ENCODE data around the gene RBM8A.
"Not testable (repeated sequence)": the region's sequence is repeated elsewhere in the genome, so short reads cannot be mapped to it uniquely, and the experiment has no call there.

RBM8A gene

GRCh38 chr1:145956781-145957442 is 29.6 kb upstream of the RBM8A start:
- DNase-seq (ENCODE audit: low spot score) = no peak

DNA sequence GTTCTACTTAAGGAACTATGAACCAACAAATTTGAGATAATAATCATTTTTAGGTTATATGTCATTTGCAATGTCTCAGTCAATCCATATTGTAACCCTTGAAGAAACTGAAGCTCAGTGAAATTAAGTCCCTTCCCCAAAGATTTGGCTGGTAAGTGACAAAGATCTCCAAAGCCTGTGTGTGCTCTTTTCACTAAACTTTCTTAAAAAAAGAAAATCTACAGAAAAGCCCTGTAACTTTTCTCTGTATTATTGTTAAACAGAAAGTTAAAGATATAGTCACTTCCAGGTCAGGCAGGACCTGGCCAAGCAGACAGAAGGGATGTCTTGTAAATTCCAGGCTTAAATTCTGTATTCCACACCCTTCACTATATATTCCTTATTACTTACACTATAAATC is 29.1 kb upstream of the RBM8A start:
- DNase-seq (ENCODE audit: low spot score) = no peak

DNA sequence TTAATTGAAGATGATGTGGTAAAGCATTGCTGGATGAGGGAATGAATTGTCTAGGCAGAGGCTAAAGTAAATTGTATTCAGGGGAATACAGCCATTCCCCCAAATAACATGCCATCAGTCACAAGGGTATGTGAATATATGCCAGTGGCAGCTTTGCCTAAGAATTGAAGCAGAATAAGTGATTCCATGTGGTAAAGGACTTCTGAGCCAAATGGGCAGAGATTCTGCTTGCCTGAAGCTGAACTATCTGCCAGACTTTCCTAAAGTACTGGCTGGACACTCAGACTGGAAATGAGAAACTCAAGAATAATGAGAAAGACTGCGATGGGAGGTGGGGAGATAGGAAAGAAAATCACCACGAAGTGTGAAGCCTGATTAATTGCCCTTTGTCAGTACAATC is 28.2 kb upstream of the RBM8A start:
- no peak for DNase-seq (ENCODE audit: low spot score)

- no peak for DNase-seq (ENCODE audit: low spot score)
Measured at GRCh38 chr1:145953861-145954260, 26.6 kb upstream of the RBM8A start.

GRCh38 chr1:145952903-145953302 is 25.6 kb upstream of the RBM8A start:
- DNase-seq (ENCODE audit: low spot score) = no peak

DNA sequence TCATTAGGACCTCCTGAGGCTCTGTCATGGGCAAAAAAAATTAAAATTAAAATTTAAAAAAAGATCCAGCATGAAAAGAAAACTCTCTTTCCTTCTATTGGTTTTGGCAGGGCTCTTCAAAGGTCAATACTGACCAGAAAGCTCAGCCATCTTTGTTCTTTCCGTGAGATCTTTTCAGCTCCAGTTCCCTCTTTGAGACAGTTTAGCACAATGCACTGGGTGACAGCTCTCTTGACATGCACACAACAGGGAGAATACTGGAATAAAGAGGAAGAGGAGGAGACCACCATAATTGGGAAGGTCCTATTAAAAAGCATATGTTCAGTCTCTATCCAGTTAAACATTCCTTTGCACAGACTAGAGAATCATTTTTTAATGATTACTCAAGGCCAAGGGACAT is 24.2 kb upstream of the RBM8A start:
- no peak for DNase-seq (ENCODE audit: low spot score)

GRCh38 chr1:145949219-145949618 is 21.9 kb upstream of the RBM8A start:
- no peak for DNase-seq (ENCODE audit: low spot score)

DNA sequence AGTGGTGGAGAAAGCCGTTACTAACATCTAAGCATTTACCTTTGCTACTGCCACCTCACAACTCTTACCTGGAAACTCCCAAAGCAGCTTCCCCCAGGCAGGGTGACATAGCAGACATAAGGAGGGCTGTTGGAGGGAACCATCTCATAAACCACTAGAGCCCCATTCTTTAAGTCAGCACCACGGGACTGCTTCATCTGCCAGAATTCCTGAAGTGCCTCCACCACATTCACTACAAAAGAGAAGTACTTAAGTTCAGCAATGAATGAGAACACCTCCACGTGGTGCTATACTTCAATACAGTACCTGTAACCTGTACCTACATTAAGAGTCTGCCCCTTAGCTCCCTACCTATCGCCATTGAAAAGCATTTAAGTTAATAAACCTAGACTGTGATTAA is 20.3 kb upstream of the RBM8A start:
- no peak for DNase-seq (ENCODE audit: low spot score)

- DNase-seq (ENCODE audit: low spot score) = no peak
Measured at GRCh38 chr1:145946477-145946986, 19.2 kb upstream of the RBM8A start.

DNA sequence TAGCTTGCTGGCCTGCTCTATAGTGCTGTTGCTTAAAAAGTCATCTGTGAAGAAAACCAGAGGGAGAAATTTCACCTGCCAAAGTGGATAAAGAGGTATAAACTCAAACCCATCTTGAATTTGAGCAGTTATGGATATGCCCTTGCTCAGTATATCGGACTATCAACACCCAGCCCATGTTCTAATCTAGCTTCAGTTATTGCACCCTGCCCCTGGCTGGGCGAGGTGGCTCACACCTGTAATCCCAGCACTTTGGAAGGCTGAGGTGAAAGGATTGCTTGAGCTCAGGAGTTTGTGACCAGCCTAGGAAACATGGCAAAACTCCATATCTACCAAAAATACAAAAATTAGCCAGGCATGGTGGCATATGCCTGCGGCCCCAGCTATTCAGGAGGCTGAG is 17.2 kb upstream of the RBM8A start:
- DNase-seq (ENCODE audit: low spot score) = no peak

- no peak for DNase-seq (ENCODE audit: low spot score)
Measured at GRCh38 chr1:145942871-145943270, 15.6 kb upstream of the RBM8A start.

- DNase-seq (ENCODE audit: low spot score) = no peak
Measured at GRCh38 chr1:145942405-145942804, 15.1 kb upstream of the RBM8A start.

GRCh38 chr1:145937436-145937835 is 10.2 kb upstream of the RBM8A start:
- DNase-seq (ENCODE audit: low spot score) = no peak

DNA sequence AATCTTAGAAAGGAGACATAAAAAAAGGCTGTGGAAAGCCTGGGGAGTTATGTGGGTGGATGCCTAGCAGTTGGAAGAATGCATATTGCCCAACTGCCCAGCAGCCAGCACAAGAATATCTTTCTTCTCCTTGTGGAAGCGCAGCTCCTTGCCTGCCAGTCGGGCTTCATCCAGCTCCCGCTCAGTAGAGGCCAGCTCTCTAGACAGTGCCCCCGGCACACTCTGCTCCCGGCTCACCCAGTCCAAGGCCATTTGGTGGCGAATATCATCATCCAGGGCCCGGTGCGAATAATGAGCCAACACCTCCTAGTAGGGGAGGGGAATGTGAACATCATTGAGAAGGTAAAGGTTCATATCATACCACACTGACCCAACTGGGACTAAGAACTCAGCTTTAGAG is 9.0 kb upstream of the RBM8A start:
- no peak for DNase-seq (ENCODE audit: low spot score)

GRCh38 chr1:145935708-145936107 is 8.4 kb upstream of the RBM8A start:
- no peak for DNase-seq (ENCODE audit: low spot score)

DNA sequence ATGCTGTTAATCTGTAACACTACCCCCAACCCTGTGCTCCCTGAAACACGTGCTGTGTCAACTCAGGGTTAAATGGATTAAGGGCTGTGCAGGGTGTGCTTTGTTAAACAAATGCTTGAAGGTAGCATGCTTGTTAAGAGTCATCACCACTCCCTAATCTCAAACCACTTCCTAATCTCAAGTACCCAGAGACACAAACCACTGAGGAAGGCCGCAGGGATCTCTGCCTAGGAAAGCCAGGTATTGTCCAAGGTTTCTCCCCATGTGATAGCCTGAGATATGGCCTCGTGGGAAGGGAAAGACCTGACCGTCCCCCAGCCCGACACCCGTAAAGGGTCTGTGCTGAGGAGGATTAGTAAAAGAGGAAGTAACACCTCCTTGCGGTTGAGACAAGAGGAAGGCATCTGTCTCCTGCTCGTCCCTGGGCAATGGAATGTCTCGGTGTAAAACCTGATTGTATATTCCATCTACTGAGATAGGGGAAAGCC is 5.3 kb upstream of the RBM8A start:
- DNase-seq (ENCODE audit: low spot score) = not testable (repeated sequence)

- DNase-seq (ENCODE audit: low spot score) = no peak
Measured at GRCh38 chr1:145927916-145928643, 796 bp upstream of the RBM8A start.

GRCh38 chr1:145926686-145927062 is 610 bp downstream of the RBM8A start:
- no peak for DNase-seq (ENCODE audit: low spot score)

- no peak for DNase-seq (ENCODE audit: low spot score)
Measured at GRCh38 chr1:145922266-145922665, 5.0 kb downstream of the RBM8A start.

- not testable (repeated sequence) for DNase-seq (ENCODE audit: low spot score)
Measured at GRCh38 chr1:145920297-145920696, 7.0 kb downstream of the RBM8A start.

DNA sequence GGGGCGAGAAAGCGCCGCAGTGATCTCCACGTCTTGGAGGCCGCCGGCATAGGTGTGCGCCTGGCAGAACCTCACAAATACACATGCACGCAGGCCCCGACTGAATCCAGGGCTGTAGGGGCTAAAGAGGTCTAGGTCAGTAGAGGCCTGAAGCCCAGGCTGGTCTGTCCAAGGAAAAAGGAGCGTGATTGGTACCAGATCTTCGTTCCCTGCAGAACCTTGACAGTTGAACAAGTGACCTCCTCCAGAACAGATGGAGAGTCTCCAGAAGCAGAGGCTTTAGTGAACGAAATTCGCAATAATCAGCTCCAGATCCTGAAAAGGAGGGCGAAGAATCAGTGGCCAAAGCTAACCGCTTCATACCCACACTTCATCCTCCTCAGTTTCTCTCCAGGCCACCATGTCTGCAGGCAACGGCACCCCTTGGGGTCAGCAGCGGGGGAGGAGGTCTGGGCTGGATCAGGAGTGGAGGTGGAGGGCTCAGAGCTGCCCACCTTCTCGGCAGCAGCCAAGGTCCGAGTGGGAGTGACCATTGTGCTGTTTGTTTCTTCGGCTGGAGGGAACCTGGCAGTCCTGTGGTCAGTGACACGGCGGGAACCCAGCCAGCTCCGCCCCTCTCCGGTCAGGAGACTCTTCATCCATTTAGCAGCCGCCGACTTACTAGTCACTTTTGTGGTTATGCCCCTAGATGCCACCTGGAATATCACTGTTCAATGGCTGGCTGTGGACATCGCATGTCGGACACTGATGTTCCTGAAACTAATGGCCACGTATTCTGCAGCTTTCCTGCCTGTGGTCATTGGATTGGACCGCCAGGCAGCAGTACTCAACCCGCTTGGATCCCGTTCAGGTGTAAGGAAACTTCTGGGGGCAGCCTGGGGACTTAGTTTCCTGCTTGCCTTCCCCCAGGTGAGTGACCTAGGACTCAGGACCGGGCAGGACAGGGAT is 8.0 kb downstream of the RBM8A start:
- peak; percentile 51 for DNase-seq (ENCODE audit: low spot score)

All from AG08396 (cell line).